Activated T-cell treated with anti-CD3 and anti-CD28 coated beads, Interleukin-2, amount 50 U/mL, for 4 hours (primary cell): ENCODE measurements around the gene PRF1. TPM values are rescaled to one million over a fixed set of nuclear protein-coding genes. Genes with fewer than 3 reads are reported as not detected.
"Not testable (repeated sequence)": the region's sequence is repeated elsewhere in the genome, so short reads cannot be mapped to it uniquely, and the experiment has no call there.

Experiments
- ATAC-seq, 2 donors: fragments of 200-7000 bp; cut with Tn5 transposase; one replicate each; pipeline ENCODE4 v1.10.0; 2021
- DNase-seq: peaks from one replicate; pipeline ENCODE4 v3.0.0-alpha.2; 2020
- H3K27me3 Mint-ChIP-seq: one replicate; pipeline ENCODE4 v1.8.0; 2021; ENCODE audit warnings: low read depth, mixed read lengths
- H3K36me3 Mint-ChIP-seq: one replicate; pipeline ENCODE4 v1.8.0; 2022; ENCODE audit warnings: mixed read lengths; ENCODE audit not compliant: insufficient read depth
- H3K4me1 Mint-ChIP-seq: one replicate; pipeline ENCODE4 v1.8.0; 2021; ENCODE audit warnings: low read depth, mixed read lengths
- H3K4me3 Mint-ChIP-seq: one replicate; pipeline ENCODE4 v1.8.0; 2021; ENCODE audit warnings: mild to moderate bottlenecking, moderate library complexity, mixed read lengths
- H3K9me3 Mint-ChIP-seq: one replicate; pipeline ENCODE4 v1.8.0; 2021; ENCODE audit warnings: mixed read lengths
- total RNA-seq, 3 donors: library from RNA; stranded (reverse); gene quantifications; one replicate each; pipeline ENCODE4 v1.2.1, GENCODE V29; 2021

The PRF1 gene
- total RNA-seq: 10 to 100 TPM; 15.7 to 57.6 (median 36.6) TPM

DNA sequence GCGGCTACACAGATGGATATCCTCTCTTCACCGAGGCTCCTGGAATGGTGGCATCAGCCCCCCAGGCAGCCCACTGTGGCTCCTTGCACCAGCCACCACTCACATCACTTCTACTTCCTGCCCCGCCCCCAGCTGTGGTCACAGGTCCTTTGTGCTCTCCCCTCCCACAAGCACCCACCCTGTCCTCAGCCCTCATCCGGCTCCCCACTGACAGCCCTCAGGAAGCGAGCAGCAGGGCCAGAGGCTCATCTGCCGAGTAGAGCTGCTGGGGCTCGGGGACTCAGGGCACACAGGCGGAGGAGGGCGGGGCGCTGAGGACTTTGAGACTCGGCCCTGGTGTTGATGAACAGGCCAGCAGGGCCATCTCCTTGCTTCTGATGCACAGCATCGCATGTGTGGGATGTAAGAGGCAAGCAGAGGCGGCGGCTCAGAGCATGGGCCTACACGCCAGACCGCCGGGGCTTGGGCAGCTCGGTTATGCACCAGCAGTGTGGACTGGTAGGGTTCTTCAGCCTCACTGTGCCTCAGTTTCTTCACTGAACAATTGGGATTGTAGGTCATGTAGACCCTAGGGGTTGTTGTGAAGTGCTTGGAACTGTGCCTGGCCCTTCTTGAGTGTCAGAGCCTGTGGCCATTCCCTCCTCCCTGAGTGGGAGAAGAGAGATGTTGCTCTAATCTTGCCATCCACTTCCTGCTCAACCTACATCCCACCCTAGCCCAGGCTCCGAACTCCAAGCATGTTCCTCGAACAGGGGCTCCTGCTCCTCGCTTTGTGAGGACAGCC is at the start of gene PRF1:
Gene PRF1 (minus strand): TSS at position 77 of the 784 bp plus-strand sequence. CDS start 1,839 bp downstream, outside the sequence.
- DNase-seq (peak; percentile 64), ATAC-seq (peak; percentile 80 to 89)
- Mint-ChIP-seq H3K9me3 (no peaks in the 10 kb centered on the region), H3K36me3 (peaks cover 8% of the 10 kb centered on the region), H3K27me3 (no peaks in the 10 kb centered on the region), H3K4me1 (peaks cover 53% of the 10 kb centered on the region), H3K4me3 (peak within 1 kb of the TSS; percentile 92)

DNA sequence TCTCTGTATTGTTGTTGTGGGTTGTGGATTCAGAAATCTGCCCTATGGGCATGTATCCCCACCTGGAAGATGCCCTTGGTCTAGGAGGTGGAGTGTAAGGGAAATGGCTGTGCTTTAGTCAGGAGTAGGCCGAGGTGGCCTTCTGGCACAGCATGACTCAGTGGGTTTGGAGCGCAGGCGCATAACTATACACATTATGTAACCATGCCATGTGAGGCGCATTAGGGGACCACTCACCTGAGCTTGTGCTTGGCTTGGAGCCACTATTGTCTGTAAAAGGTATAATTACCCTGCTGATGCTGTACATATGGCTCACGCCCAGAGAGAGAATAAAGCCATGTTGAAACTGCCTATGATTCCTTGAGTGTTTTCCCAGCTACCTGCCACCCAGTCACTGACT is 49.1 kb upstream of the PRF1 start:
- ATAC-seq (no peak), DNase-seq (no peak)
- H3K9me3 Mint-ChIP-seq: peaks cover 21% of the 10 kb centered on the region
- peaks cover 1% of the 10 kb centered on the region for H3K27me3 Mint-ChIP-seq
- no peak overlapping the region for H3K4me3 Mint-ChIP-seq
- H3K36me3 Mint-ChIP-seq: no peaks in the 10 kb centered on the region
- peaks cover 4% of the 10 kb centered on the region for H3K4me1 Mint-ChIP-seq

DNA sequence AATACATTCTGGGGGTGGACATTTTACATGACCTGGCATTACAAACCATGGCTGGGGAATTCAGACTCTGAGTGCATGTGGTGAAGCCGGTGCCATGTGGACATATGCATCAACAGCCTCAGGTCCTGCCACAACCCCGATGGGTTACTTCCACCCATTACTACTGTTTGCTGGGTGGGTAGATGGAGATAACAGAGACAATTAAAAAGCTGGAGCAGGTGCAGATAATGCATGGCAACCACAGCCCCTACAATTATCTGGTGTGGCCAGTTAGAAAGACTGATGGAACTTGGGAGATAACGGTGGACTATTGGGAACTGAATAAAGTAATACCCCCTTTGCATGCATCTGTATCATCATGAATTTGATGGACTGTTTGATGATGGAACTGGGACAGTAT is 48.2 kb upstream of the PRF1 start:
- DNase-seq: no peak
- no peak overlapping the region for H3K4me3 Mint-ChIP-seq

DNA sequence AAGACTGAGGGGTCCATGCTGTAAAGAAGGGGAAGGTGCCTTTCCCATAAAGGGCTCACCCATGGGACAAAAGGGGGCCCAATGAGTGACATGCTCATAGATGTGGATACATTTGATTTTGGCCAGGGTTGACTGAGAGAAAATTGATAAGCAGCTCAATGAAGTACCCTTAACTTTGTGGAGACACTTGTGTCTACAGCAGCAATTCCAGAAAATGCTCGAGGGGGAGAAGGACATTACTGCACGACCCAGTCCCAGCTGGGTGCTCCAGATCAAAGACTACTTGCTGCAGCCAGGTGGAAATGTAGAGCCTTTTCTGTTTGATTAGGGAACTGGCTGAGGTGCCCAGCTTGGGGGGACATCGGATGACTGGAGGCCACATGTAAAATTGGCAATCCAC is 47.6 kb upstream of the PRF1 start:
- H3K27me3 Mint-ChIP-seq: peaks cover 1% of the 10 kb centered on the region
- no peak overlapping the region for H3K4me3 Mint-ChIP-seq
- peaks cover 21% of the 10 kb centered on the region for H3K9me3 Mint-ChIP-seq
- ATAC-seq (no peak), DNase-seq (no peak)
- no peaks in the 10 kb centered on the region for H3K36me3 Mint-ChIP-seq
- no peaks in the 10 kb centered on the region for H3K4me1 Mint-ChIP-seq

More for the DNA sequence above, 48.2 kb upstream of the PRF1 start:
- Mint-ChIP-seq H3K36me3 (no peaks in the 10 kb centered on the region), H3K9me3 (peaks cover 21% of the 10 kb centered on the region), H3K27me3 (peaks cover 1% of the 10 kb centered on the region), H3K4me1 (no peaks in the 10 kb centered on the region)
- no peak for ATAC-seq

DNA sequence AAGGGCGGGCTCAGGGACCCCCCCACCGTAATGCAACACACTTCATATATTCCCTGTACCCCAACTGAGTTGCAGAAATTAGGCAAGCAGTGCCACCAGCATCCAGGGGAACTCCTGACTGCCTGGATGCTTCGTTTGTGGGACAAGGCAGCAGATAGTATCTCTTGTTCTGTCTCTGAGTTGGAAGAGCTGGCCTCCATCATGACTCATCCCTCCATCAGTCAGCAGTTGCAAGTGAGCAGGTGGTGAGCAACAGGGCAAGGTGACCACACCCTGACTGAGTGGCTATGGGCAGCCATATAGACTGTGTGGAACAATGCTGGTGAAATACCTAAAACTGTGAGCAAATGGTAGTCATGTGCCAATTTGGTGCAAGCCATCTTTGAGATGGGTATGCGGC is 47.0 kb upstream of the PRF1 start:
- no peak overlapping the region for H3K4me3 Mint-ChIP-seq
- DNase-seq (no peak), ATAC-seq (peak; percentile 32 to 60)
- no peaks in the 10 kb centered on the region for H3K36me3 Mint-ChIP-seq
- peaks cover 1% of the 10 kb centered on the region for H3K27me3 Mint-ChIP-seq
- peaks cover 21% of the 10 kb centered on the region for H3K9me3 Mint-ChIP-seq
- H3K4me1 Mint-ChIP-seq: no peaks in the 10 kb centered on the region

DNA sequence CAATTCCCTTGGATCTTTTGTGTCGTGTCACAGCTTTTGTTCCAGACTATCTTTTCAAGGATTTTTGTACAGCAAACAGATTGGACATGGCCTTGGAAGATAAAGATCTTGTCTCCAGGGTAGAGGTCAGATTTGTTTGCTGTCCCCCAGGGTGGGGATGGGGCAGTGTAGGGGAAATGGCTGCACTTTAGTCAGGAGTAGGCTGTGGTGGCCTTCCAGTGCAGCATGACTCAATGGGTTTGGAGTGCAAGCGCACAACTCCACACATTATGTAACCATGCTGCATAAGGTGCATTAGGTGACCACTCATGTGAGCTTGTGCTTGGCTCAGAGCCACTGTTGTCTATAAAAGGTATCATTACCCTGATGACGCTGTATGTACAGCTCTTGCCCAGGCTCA is 45.9 kb upstream of the PRF1 start:
- Mint-ChIP-seq H3K36me3 (no peaks in the 10 kb centered on the region), H3K4me3 (no peak overlapping the region)

DNA sequence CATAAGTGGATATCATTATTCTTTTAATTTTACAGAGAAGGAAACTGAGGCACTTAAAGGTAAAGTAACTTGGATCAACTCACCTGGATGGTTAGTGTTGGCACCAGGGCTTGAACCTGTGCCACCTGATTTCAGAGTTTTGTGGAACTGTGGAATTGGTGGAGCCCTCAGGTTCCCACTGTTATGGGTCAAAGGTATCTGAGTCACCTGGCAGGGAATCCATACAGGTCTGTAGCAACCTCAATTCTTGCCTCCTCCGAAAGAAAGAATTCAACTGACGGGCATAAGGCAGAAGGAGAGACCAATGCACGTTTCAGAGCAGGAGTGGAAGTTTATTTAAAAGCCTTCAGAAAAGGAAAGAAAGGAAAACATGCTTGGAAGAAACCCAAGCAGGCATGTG is 44.5 kb upstream of the PRF1 start:
- H3K27me3 Mint-ChIP-seq: peaks cover 1% of the 10 kb centered on the region
- peaks cover 21% of the 10 kb centered on the region for H3K9me3 Mint-ChIP-seq
- H3K36me3 Mint-ChIP-seq: no peaks in the 10 kb centered on the region
- ATAC-seq (no peak), DNase-seq (no peak)
- H3K4me3 Mint-ChIP-seq: no peak overlapping the region
- H3K4me1 Mint-ChIP-seq: no peaks in the 10 kb centered on the region

More for the DNA sequence above, 45.9 kb upstream of the PRF1 start:
- peaks cover 1% of the 10 kb centered on the region for H3K27me3 Mint-ChIP-seq
- DNase-seq: no peak
- H3K4me1 Mint-ChIP-seq: no peaks in the 10 kb centered on the region
- peaks cover 21% of the 10 kb centered on the region for H3K9me3 Mint-ChIP-seq
- no peak for ATAC-seq

DNA sequence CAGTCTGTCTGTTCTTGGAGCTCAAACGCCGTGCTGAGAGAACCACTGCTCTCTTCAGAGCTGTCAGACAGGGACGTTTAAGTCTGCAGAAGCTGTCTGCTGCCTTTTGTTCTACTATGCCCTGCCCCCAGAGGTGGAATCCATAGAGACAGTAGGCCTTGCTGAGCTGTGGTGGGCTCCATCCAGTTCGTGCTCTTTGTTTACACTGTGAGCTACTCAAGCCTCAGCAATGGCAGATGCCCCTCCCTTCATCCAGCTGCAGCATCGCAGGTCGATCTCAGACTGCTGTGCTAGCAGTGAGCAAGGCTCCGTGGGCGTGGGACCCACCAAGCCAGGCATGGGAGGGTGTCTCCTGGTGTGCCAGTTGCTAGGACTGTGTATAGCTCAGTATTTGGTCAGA is 42.4 kb upstream of the PRF1 start:
- H3K36me3 Mint-ChIP-seq, H3K4me1 Mint-ChIP-seq: not testable (repeated sequence)

DNA sequence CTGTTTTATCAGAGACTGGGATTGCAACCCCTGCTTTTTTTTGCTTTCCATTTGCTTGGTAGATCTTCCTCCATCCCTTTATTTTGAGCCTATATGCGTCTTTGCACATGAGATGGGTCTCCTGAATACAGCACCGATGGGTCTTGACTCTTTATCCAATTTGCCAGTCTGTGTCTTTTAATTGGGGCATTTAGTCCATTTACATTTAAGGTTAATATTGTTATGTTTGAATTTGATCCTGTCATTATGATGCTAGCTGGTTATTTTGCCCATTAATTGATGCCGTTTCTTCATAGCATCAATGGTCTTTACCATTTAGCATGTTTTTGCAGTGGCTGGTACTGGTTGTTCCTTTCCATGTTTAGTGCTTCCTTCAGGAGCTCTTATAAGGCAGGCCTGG is 40.7 kb upstream of the PRF1 start:
- not testable (repeated sequence) for ATAC-seq, DNase-seq, H3K36me3 Mint-ChIP-seq, H3K4me1 Mint-ChIP-seq, H3K27me3 Mint-ChIP-seq, H3K4me3 Mint-ChIP-seq, H3K9me3 Mint-ChIP-seq

More for the DNA sequence above, 42.4 kb upstream of the PRF1 start:
- not testable (repeated sequence) for H3K4me3 Mint-ChIP-seq, DNase-seq, ATAC-seq, H3K27me3 Mint-ChIP-seq
- H3K9me3 Mint-ChIP-seq: peaks cover 10% of the 10 kb centered on the region

DNA sequence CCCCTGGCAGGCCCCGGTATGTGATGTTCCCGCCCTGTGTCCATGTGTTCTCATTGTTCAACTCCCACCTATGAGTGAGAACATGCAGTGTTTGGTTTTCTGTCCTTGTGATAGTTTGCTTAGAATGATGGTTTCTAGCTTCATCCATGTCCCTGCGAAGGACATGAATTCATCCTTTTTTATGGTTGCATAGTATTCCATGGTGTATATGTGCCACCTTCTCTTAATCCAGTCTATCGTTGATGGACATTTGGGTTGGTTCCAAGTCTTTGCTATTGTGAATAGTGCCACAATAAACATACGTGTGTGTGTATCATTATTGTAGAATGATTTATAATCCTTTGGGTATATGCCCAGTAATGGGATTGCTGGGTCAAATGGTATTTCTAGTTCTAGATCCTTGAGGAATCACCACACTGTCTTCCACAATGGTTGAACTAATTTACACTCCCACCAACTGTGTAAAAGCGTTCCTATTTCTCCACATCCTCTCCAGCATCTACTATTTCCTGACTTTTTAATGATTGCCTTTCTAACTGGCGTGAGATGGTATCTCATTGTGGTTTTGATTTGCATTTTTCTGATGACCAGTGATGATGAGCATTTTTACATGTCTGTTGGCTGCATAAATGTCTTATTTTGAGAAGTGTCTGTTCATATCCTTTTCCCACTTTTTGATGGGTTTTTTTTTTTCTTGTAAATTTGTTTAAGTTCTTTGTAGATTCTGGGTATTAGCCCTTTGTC is 37.3 kb upstream of the PRF1 start:
- not testable (repeated sequence) for H3K4me1 Mint-ChIP-seq, DNase-seq, H3K27me3 Mint-ChIP-seq, H3K36me3 Mint-ChIP-seq, ATAC-seq, H3K9me3 Mint-ChIP-seq, H3K4me3 Mint-ChIP-seq

DNA sequence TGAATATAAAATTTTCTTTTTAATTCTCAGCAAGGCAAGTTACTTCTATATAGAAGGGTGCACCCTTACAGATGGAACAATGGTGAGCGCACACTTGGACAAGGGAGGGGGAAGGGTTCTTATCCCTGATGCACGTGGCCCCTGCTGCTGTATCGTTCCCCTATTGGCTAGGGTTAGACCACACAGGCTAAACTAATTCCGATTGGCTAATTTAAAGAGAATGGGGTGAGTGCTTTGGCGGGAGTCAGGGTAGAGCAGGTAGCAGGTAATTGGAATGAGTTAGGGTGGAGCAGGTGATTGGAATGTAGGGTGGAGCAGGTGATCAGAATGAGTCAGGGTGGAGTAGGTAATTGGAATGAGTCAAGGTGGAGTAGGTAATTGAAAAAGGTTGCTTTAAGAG is 32.0 kb upstream of the PRF1 start:
- ATAC-seq, H3K36me3 Mint-ChIP-seq, H3K9me3 Mint-ChIP-seq, H3K4me3 Mint-ChIP-seq, H3K27me3 Mint-ChIP-seq, DNase-seq, H3K4me1 Mint-ChIP-seq: not testable (repeated sequence)

DNA sequence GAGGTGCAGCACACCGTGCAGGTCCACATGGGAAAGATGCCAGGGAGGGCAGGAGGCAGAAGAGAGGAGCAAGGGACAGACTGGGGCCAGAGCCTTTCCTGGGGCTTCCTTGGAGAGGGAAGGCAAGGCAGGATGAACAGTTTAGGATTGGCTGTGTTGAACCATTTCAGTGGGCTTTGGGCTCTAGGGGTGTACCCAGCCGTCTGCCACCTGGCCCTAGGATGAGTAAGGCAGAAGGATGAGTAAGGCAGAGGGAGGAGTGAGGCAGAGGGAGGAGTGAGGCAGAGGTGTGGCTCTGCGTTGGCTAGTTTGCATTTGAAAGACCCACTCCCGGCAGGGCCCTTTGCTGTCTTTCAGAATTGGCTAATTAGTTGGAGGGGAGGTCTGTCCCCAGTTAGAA is 31.5 kb upstream of the PRF1 start:
- no peak overlapping the region for H3K4me3 Mint-ChIP-seq
- H3K27me3 Mint-ChIP-seq: peaks cover 8% of the 10 kb centered on the region
- no peaks in the 10 kb centered on the region for H3K36me3 Mint-ChIP-seq
- ATAC-seq: peak; percentile 52 to 60
- no peak for DNase-seq
- no peaks in the 10 kb centered on the region for H3K4me1 Mint-ChIP-seq
- H3K9me3 Mint-ChIP-seq: peaks cover 7% of the 10 kb centered on the region

DNA sequence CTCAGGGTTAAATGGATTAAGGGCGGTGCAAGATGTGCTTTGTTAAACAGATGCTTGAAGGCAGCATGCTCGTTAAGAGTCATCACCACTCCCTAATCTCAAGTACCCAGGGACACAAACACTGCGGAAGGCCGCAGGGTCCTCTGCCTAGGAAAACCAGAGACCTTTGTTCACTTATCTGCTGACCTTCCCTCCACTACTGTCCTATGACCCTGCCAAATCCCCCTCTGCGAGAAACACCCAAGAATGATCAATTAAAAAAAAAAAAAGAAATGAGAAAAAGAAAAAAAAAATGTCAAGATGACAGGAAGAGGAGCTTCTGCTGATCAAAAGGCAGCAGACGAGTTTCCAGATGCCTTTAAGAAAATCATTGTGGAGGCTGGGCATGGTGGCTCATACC is 29.2 kb upstream of the PRF1 start:
- DNase-seq, ATAC-seq, H3K4me3 Mint-ChIP-seq, H3K27me3 Mint-ChIP-seq, H3K4me1 Mint-ChIP-seq, H3K36me3 Mint-ChIP-seq: not testable (repeated sequence)
- peaks cover 12% of the 10 kb centered on the region for H3K9me3 Mint-ChIP-seq

DNA sequence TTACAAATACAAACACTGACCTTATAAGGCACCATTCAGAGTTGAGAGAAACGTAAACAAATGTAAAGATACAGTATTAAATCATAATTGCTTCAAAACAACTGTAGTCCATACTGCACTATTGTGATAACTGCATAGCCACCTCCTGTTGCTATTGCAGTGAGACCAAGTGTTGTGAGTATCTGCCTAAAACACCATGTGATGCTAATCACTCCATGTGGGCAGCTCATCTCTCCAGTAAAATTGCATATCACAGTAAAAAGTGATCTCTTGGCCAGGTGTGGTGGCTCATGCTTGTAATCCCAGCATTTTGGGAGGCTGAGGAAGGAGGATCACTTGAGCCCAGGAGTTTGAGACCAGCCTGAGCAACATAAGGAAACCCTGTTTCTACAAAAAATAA is 26.8 kb upstream of the PRF1 start:
- H3K9me3 Mint-ChIP-seq: peaks cover 15% of the 10 kb centered on the region
- H3K4me1 Mint-ChIP-seq: no peaks in the 10 kb centered on the region
- DNase-seq: no peak
- H3K27me3 Mint-ChIP-seq: peaks cover 8% of the 10 kb centered on the region
- H3K36me3 Mint-ChIP-seq: no peaks in the 10 kb centered on the region
- H3K4me3 Mint-ChIP-seq: no peak overlapping the region
- ATAC-seq: no peak

DNA sequence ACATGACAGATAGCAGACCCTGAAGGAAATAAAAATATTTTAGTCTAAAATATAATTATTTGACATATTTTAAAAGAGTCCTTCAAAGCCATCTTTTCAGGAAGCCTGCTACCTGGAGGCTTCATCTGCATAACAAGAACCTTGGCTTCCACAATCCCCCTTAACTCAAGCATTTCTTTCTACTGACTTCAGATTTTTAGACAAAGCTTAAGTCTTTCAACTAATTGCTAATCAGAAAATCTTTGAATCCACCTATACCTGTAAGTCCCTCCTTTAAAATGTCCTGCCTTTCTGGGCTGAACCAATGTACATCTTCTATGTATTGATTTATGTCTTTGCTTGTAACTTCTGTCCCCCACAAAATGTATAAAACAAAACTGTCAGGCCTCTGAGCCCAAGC is 23.5 kb upstream of the PRF1 start:
- Mint-ChIP-seq H3K27me3 (peaks cover 2% of the 10 kb centered on the region), H3K9me3 (peaks cover 15% of the 10 kb centered on the region), H3K4me3 (no peak overlapping the region), H3K36me3 (no peaks in the 10 kb centered on the region), H3K4me1 (no peaks in the 10 kb centered on the region)
- no peak for ATAC-seq
- no peak for DNase-seq
